Common myeloid progenitor, CD34-positive (primary cell): Measurements from ENCODE around the gene SUMF2.
A peak's percentile ranks its signal among the peaks of the same experiment; 100 is the strongest.
"Not testable (repeated sequence)": the region's sequence is repeated elsewhere in the genome, so short reads cannot be mapped to it uniquely, and the experiment has no call there.

Experiments
- CTCF ChIA-PET: fragments of 350-600 bp; sonication (Branson Sonifier 250); formaldehyde crosslinking; loops from one replicate; lab custom pipeline; 2021; ENCODE audit warnings: antibody characterized with exemption; lab: Charles Lee
- POLR2A ChIA-PET: fragments of 350-600 bp; sonication (Branson Sonifier 250); formaldehyde crosslinking; loops from one replicate; lab custom pipeline; 2021; ENCODE audit warnings: antibody characterized with exemption; lab: Charles Lee
- DNase-seq, 3 donors: peaks; one replicate each; pipeline versions ENCODE4 v3.0.0 to v3.0.0-alpha.2; 2013
- H3K27ac ChIP-seq, 2 experiments: 1 replicate in 1 of 2; 2 replicates in 1 of 2; pipeline ENCODE4 v1.7.0; 2013; ENCODE audit warnings: inconsistent platforms in 2 of 2, low read length in 2 of 2, mild to moderate bottlenecking in 2 of 2, low read depth in 1 of 2, moderate library complexity in 1 of 2; ENCODE audit not compliant: severe bottlenecking in 2 of 2, insufficient read depth in 1 of 2, poor library complexity in 1 of 2
- H3K27me3 ChIP-seq, 5 experiments: replicated peaks in 2 of 5; 1 replicate in 3 of 5; 2 replicates in 2 of 5; pipeline versions ENCODE4 v1.6.1 to v1.7.0; 2013; ENCODE audit warnings: low read length in 4 of 5, mild to moderate bottlenecking in 2 of 5, moderate library complexity in 2 of 5, inconsistent platforms in 1 of 5; ENCODE audit not compliant: insufficient read depth in 5 of 5, control insufficient read depth in 4 of 5
- H3K36me3 ChIP-seq, 4 experiments: 1 replicate in 2 of 4; 2 replicates in 2 of 4; pipeline versions ENCODE4 v1.6.1 to v1.7.0; 2013; ENCODE audit warnings: low read length in 3 of 4, control low read depth in 1 of 4, mild to moderate bottlenecking in 1 of 4; ENCODE audit not compliant: control insufficient read depth in 4 of 4, insufficient read depth in 4 of 4
- H3K4me1 ChIP-seq, 4 experiments: 1 replicate in 3 of 4; 2 replicates in 1 of 4; pipeline versions ENCODE4 v1.6.1 to v1.7.1; 2013; ENCODE audit warnings: low read length in 3 of 4, mild to moderate bottlenecking in 3 of 4, control low read depth in 1 of 4, inconsistent platforms in 1 of 4, moderate library complexity in 1 of 4; ENCODE audit not compliant: control insufficient read depth in 4 of 4, insufficient read depth in 4 of 4; ENCODE audit errors: control extremely low read depth in 1 of 4
- H3K4me3 ChIP-seq, 7 experiments: 1 replicate in 4 of 7; 2 replicates in 3 of 7; pipeline versions ENCODE4 v1.5.1 to v1.7.0; 2013; ENCODE audit warnings: mild to moderate bottlenecking in 7 of 7, low read length in 6 of 7, moderate library complexity in 6 of 7, inconsistent platforms in 2 of 7, low read depth in 2 of 7, control low read depth in 1 of 7; ENCODE audit not compliant: insufficient read depth in 4 of 7, control insufficient read depth in 1 of 7; ENCODE audit errors: extremely low read depth in 1 of 7
- H3K9me3 ChIP-seq, 5 experiments: 1 replicate in 4 of 5; 2 replicates in 1 of 5; pipeline versions ENCODE4 v1.6.1 to v1.7.1; 2013; ENCODE audit warnings: low read length in 4 of 5, mild to moderate bottlenecking in 2 of 5, inconsistent platforms in 1 of 5, low read depth in 1 of 5, moderate library complexity in 1 of 5; ENCODE audit not compliant: control insufficient read depth in 4 of 5, insufficient read depth in 2 of 5; ENCODE audit errors: control extremely low read depth in 1 of 5
- WGBS: methylation state at CpG from one replicate; pipeline ENCODE4 v1.1.5; 2013; ENCODE audit not compliant: insufficient coverage; 5-methylcytosine and 5-hydroxymethylcytosine counted together

SUMF2 gene

DNA sequence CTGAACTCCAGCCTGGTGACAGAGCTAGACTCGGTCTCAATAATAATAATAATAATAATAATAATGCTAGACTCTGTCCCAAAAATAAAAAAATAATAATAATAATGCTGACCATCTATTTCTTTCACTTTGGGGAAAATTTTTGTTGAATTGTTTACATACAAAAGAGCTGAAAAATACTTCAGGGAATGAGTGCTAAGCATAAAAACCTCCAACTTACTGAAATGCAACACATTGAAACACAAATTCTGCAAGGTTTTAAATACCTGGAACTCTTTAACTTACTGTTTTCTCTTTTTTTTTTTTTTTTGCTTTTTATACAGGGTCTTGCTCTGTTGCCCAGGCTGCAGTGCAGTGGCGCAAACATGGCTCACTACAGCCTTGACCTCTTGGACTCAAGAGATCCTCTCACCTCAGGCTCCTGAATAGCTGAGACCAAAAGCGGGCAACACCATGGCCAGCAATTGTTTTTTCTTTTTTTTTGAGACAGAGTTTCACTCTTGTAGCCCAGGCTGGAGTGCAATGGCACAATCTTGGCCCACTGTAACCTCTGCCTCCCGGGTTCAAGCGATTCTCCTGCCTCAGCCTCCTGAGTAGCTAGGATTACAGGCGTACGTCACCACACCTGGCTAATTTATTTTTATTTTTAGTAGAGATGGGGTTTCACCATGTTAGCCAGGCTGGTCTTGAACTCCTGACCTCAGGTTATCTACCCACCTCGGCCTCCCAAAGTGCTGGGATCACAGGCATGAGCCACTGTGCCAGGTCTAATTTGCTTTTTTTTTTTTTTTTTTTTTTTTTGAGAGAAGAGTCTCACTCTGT is 34.3 kb downstream of the SUMF2 start:
- not testable (repeated sequence) for H3K27me3 ChIP-seq, H3K4me1 ChIP-seq, H3K9me3 ChIP-seq, H3K27ac ChIP-seq, H3K4me3 ChIP-seq, DNase-seq
- ChIA-PET POLR2A (interaction anchor here (0.6 kb wide), 2 partner anchors 25 to 97 kb away, joined by 3 to 5 read pairs; no protein-coding TSS in a partner anchor), CTCF (interaction anchor here (0.6 to 0.7 kb wide), 2 partner anchors 15 to 84 kb away, joined by 3 read pairs; no protein-coding TSS in a partner anchor)
- WGBS = 100% methylated on average over 2 of the region's 8 CpGs
- H3K36me3 ChIP-seq = peaks cover 15 to 40% (median 34%) of the 10 kb centered on the region in 4 experiments

DNA sequence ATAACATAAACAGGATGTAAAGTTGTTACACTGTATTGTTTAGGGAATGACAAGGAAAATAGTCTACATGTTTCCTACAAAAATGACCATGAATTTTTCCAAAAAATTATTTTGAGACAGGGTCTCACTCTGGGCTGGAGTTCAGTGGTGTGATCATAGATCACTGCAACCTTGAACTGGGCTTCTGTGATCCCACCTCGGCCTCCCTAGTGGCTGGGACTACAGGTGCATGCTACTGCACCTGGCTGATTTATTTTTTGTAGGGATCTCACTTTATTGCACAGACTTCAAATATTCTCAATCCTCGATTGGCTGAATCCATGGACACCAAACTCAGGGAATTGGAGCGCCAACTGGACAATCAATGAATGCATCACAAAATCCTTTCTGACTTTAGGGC is 35.6 kb downstream of the SUMF2 start:
- DNase-seq = no peak
- Histone ChIP-seq H3K36me3 (peaks cover 18 to 50% (median 41%) of the 10 kb centered on the region in 4 experiments), H3K27me3 (no peaks in the 10 kb centered on the region), H3K4me3 (no peak overlapping the region), H3K9me3 (no peaks in the 10 kb centered on the region), H3K27ac (no peak overlapping the region), H3K4me1 (peaks cover 0 to 3% (median under 1%) of the 10 kb centered on the region in 4 experiments)
- CTCF ChIA-PET = no interaction called here
- 89% methylated on average over 1 of the region's 3 CpGs for WGBS
- POLR2A ChIA-PET = no interaction called here

- CTCF ChIA-PET = interaction anchor here (0.6 kb wide), 1 partner anchor 107 kb away, joined by 3 read pairs; no protein-coding TSS in a partner anchor
- H3K4me3 ChIP-seq, H3K27me3 ChIP-seq, DNase-seq, H3K27ac ChIP-seq, POLR2A ChIA-PET, H3K9me3 ChIP-seq: not testable (repeated sequence)
- 86% methylated on average over 1 of the region's 9 CpGs for WGBS
- H3K36me3 ChIP-seq = peaks cover 18 to 50% (median 41%) of the 10 kb centered on the region in 4 experiments
- H3K4me1 ChIP-seq = peaks cover 10 to 23% (median 18%) of the 10 kb centered on the region in 4 experiments
Observed at GRCh38 chr7:56104138-56104537, 40.1 kb downstream of the SUMF2 start.

DNA sequence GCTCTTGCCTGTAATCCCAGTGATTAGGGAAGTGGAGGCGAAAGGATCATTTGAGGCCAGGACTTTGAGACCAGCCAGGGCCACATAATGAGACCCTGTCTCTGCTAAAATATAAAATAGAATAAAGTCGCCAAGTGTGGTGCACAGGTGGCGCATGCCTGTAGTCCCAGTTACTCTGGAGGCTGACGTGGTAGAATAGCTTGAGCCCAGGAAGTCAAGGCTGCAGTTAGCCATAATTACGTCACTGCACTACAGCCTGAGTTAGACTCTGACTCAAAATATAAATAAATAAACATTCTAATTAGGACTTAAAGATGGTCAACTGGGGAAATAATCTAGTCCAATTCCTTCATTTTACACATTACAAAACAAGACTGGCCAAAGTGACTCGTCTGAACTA is 41.4 kb downstream of the SUMF2 start:
- Histone ChIP-seq H3K4me1 (peaks cover 10 to 23% (median 18%) of the 10 kb centered on the region in 4 experiments), H3K4me3 (peak overlapping the region in 6 of 7 experiments; percentile 81 to 98 (median 92)), H3K27ac (peak overlapping the region; percentile 80 to 94), H3K36me3 (peaks cover 11 to 36% (median 32%) of the 10 kb centered on the region in 4 experiments), H3K27me3 (no peaks in the 10 kb centered on the region), H3K9me3 (peaks cover 0 to 9% (median 2%) of the 10 kb centered on the region in 5 experiments)
- ChIA-PET POLR2A (no interaction called here), CTCF (interaction anchor here (1.0 to 1.9 kb wide), 2 partner anchors 31 to 40 kb away, joined by 3 to 10 read pairs; no protein-coding TSS in a partner anchor)
- DNase-seq = peak; percentile 35 to 74 (median 68)
- 25% methylated on average over 4 of the region's 6 CpGs for WGBS

DNA sequence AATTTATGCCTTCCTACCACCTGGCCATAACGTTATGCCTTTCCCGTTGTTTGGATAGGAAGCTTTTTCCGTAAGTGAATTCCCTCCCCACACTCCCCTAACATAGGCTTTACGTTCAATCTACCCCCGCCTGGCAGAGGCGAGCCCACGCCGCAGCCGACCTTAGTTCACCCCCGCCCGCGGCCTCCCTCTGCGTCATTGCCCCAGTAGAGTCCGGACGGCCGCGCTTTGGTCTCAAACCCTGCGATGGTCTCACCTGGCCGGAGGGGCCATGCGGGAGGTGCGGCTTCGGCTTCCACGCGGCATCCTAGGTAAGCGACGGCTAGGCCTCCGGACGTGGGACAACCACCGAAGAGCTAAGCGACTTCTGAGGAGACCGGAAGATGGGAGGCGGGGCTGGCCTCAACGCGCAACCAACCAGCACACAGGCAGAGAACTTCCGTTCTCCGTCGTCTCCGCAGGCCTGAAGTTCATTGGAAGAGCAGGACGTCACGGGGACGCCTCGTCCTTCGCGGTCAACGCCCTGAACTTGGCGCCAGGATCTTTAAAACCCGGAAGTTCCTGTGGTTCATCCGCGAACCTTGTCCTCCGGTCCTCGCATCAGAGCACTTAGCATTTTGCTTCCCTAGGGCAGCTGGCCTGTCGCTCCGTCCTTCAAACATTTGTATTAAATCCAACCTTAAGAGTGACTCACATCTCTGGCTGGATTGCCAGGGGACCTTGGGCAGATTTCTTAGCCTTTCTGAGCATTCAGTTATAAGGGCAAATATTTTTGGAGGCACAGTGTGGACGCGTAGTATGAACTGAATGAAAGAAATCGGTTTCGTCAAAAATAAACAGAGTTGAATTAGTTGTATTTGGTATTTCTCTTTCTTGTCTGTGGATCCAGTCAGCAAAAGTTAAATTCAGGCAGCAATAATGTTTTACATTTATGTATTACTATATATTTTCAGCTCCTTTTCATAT is 42.3 kb downstream of the SUMF2 start, which contains the start of gene CHCHD2:
CHCHD2 (minus strand) TSS at position 369 of the 966 bp plus-strand sequence; CDS start at position 306, 63 bp downstream.
- ChIA-PET CTCF (interaction anchor here (1.0 to 1.9 kb wide), 2 partner anchors 32 to 41 kb away, joined by 3 to 10 read pairs; no protein-coding TSS in a partner anchor), POLR2A (no interaction called here)
- H3K9me3 ChIP-seq = peaks cover 0 to 9% (median 2%) of the 10 kb centered on the region in 5 experiments
- H3K27me3 ChIP-seq = no peaks in the 10 kb centered on the region
- peaks cover 10 to 23% (median 18%) of the 10 kb centered on the region in 4 experiments for H3K4me1 ChIP-seq
- H3K4me3 ChIP-seq = peak within 1 kb of the TSS; percentile 74 to 98 (median 92)
- peak; percentile 99 to 100 (median 99) for DNase-seq
- WGBS = under 1% methylated on average over 47 of the region's 57 CpGs
- peak within 1 kb of the TSS; percentile 80 to 94 for H3K27ac ChIP-seq
- H3K36me3 ChIP-seq = peaks cover 5 to 27% (median 23%) of the 10 kb centered on the region in 4 experiments

- peaks cover 10 to 23% (median 18%) of the 10 kb centered on the region in 4 experiments for H3K4me1 ChIP-seq
- ChIA-PET POLR2A (no interaction called here), CTCF (no interaction called here)
- H3K36me3 ChIP-seq = peaks cover 3 to 14% (median 10%) of the 10 kb centered on the region in 4 experiments
- no CpG with 5 or more reads among the region's 1 CpG for WGBS
- peak overlapping the region in 1 of 2 experiments; percentile 94 for H3K27ac ChIP-seq
- H3K27me3 ChIP-seq = no peaks in the 10 kb centered on the region
- peaks cover 0 to 9% (median 2%) of the 10 kb centered on the region in 5 experiments for H3K9me3 ChIP-seq
- DNase-seq = no peak
- H3K4me3 ChIP-seq = peak overlapping the region in 1 of 7 experiments; percentile 10
Observed at GRCh38 chr7:56107954-56108258, 43.8 kb downstream of the SUMF2 start.
